ENCODE data around the gene CTPS1.

GRCh38 chr1:41003127-41003639 is 23.7 kb downstream of the CTPS1 start:
- TF ChIP-seq CTCF (conservative IDR thresholded peaks at IDR 0.05; ENCODE audit: low read length) (no peak), EZH2phosphoT487 (IDR thresholded peaks at IDR 0.05; ENCODE audit: borderline replicate concordance) (no peak)

All from Loucy (cell line).